GM19023 (cell line): ENCODE results near the gene GUK1.
"Not testable (repeated sequence)": the region's sequence is repeated elsewhere in the genome, so short reads cannot be mapped to it uniquely, and the experiment has no call there.

ENCODE experiments used
- ATAC-seq: cut with Tn5 transposase; IDR thresholded peaks from one replicate; pipeline ENCODE4 v1.9.1; 2021; ENCODE audit warnings: mild to moderate bottlenecking, moderate library complexity; ENCODE audit not compliant: unreplicated experiment

Gene GUK1

DNA sequence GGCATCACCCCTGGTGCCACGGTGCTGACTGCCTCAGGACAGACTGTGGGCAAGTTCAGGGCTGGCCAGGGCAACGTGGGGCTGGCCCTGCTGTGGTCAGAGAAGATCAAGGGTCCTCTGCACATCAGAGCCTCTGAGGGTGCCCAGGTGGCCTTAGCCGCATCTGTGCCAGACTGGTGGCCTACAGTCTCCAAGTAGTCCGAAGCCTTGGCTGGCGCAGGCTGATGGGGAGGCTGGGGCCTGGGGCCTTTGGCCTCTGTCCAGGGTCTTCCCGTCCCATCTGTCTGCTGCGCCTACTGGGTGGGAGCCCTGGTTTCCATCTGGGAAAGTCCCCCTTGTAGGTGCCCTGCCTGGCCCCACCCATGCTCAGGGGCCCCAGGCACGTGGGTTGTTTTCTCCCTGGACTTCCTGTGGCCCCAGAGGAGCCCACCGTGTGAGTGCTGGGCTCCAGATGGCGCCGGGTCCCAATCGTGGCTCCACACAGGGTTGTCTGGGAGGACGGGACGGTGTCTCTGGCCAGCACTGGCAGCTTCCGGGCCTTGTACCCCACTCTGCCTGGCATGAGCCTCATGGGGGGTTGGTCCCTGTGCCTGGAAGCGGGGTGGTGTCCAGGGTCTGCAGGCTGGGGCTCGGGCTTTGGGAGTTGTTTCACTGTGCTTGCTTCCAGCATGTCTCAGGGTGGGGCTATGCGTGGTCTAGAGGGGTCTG is 35.4 kb downstream of the GUK1 start:
- ATAC-seq, result no peak

DNA sequence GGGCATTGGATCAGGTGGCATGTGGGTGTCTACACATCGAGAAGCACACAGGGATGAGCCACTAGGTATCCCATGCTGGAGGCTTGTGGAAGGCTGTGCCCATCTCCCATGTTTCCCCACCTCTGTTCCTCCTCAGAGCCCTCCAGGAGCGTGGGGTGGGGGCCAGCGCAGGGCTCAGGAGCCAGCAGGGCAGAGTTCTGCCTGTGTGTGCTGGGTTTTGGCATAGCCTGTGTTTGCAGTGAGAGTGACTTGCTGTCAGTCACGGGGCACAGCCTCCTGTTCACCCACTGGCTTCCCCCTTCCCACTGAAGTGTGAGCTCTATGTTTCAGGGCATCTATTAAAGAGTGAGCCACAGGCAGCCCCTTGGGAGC is 35.9 kb downstream of the GUK1 start:
- ATAC-seq, result no peak

DNA sequence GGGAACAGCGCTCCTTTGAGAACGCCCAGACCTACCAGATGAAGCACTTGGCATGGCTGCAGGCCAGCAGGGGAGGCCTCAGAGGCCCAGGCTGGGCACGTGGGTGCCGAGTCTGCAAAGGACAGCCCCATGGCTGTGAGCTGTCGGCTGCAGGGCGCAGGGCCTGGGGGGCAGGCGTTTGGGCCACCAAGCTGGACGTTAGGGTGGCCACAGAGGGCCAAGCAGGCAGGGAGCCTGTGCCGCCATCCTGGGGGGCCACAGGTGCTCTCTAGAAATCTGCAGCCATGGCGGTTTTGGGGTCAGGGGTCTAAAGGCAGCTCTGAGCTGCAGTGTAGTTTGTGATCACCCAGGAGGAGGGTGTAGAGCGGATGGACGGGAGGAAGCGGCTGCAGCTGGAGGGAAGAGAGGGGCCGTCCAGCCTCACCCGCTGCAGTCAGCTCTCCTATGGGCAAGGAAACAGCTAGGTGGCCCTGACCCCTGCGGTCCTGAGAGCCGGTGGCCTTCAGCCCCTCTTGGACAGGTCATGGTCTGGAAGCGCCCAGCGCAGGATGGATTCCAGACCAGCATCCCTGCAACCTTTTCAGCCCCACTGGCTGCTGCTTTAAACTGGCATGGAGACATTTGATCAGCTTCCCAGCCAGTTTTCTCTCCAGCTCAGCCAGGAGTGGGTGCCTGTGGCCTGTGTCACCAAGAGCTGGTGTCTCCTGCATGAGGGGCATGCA is 36.5 kb downstream of the GUK1 start:
- no peak for ATAC-seq

DNA sequence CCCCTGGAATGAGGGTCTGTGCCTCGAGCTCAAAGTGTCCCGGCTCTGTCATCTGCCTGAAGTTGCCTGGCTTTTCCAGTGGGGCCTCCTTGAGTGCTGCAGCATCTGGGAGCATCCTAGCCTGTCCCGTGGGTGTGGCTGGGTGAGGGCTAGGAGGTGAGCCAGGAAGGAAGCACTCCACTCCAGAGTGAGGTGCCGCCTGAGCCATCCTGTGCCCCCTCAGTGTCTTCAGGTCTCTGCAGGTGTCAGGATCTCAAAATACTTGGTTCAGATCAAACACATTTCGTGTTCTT is 37.0 kb downstream of the GUK1 start:
- ATAC-seq, result no peak

DNA sequence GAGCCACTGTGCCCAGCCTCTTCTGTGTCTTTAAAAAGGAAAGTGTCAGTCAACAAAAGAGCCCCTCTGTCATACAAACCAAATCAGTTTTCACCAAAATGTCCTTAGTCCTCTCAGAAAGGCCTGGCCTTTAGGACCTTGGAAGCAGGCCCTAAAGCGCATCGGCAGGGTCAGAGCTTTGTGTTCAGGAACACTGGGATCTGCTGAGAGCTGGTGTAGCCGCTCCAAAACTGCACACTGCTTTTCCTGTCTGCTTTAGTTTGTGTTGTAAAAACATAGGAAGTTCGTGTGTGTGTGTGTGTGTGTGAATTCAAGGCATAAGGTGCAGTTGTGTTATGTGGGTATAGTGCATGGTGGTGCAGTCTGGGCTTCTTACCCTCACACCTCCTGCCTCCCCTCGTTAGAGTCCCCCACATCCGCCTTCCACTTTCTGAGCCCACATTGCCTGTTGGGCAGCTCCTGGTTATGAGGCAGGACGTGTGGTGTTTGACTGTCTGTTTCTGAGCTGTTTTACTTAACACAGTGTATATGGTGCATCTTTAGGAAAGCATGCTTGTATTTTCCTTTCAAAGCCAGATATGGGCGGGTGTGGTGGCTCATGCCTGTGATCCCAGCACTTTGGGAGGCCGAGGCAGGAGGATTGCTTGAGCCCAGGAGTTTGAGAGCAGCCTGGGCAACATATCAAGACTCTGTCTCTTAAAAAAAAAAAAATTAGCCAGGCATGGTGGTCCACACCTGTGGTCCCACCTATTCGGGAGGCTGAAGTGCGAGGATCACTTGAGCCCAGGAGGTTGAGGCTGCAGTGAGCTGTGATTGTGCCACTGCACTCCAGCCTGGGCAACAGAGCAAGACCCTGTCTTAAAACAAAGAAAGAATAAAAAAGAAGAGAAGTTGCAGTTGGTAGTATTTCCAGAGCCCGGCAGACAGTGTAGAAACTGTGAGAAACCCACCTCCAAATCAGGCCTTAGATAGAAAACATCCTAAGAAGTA is 37.9 kb downstream of the GUK1 start:
- no peak for ATAC-seq

DNA sequence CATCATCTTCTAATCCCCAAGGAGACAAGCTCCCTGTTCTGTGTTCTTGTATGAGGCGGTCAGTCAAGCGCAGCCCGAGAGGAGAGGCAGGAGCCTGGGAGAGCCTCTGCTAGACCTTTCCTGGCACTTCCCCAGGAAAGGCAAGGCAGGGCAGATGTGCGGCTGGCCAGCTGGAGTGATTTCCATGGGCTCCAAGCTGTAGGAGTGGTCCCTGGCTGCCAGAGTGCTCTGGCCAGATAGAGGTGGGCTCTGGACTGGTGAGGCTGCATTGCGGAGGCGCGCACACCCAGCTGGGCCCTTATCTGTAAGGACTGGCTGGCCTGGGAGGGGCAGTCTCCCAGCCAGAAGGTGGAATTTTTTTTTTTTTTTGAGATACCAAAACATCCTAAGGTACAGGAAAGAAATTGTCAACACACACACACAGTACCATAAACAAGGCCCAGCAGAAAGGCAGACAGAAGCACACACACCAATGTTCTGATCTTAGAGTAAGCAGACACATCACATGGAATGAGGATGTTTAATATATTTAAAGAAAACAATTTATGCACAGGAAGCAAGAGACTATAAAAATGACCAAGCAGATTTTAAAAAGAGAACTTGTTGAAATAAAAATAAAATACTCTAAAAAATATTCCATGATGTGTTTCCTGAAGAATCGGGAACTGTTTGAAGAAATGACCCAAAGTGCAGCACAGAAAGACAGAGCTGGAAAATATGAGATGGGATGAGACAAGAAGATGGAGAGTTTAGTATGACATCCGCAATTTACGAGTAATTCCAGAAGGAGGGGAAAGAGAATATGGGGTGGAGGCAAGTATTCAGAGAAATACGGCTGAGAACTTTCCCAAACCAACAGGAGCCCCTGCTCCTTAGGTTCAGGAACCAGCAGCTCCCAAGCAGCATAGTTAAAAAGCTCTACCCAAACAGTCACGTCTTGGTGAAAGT is 38.9 kb downstream of the GUK1 start:
- no peak for ATAC-seq

DNA sequence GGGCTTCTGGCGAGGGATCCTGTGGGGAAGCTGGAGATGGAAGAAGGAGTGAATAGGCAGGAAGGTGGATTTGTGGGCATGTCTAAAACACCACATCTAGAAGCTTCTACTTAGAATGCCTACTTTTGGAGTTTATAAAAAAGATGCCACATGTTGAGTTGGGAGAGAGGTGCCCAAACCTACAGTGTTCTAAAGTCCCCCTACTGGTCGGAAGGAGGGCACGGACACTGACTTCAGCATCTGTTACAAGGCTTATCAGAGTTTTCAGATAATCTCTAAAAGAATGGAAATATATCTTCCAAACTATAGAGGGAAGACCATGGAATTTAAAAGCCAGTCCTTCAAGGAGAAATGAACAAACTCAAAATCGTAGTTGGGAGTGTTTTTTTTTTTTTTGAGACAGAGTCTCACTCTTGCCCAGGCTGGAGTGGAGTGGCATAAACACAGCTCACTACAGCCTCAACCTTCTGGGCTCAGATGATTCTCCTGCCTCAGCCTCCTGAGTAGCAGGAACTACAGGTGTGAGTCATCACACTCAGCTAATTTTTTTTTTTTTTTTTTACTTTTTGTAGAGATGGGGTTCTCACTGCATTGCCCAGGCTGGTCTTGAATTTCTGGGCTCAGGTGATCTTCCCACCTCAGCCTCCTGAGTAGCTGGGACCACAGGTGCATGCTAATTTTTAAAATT is 40.3 kb downstream of the GUK1 start:
- no peak for ATAC-seq

DNA sequence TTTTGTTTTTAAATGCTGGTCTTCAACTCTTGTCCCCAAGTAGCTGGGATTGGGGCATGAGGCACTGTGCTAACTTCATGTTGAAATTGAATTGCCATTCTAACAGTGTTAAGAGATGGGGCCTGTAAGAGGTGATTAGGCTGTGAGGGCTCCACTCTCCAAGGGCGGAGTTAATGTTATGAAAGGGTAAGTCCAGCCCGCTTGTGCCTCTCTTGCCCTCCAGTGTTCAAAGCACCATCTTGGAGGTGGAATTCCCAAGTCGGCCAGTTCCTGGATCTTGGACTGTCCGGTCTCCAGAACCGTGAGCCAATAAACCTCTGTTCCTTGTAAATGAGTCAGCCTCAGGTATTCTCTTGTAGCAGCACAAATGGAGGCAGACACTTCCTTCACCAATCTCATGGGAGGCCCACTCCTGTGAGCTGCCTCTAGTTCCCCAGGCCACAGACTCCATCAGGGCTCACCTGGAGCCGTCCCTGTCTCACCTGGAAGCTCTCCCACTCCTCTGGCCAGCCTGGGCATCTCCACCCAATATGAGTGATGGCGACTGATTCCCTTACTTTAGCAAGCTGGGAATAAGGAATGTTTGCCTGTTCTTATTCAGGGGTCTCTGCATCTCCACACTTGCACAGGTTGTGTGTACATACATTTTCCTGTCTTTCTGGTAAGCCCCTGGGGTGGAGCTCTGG is 41.0 kb downstream of the GUK1 start:
- no peak for ATAC-seq

- ATAC-seq, result no peak
Measured at GRCh38 chr1:228181645-228182034, 41.6 kb downstream of the GUK1 start.

DNA sequence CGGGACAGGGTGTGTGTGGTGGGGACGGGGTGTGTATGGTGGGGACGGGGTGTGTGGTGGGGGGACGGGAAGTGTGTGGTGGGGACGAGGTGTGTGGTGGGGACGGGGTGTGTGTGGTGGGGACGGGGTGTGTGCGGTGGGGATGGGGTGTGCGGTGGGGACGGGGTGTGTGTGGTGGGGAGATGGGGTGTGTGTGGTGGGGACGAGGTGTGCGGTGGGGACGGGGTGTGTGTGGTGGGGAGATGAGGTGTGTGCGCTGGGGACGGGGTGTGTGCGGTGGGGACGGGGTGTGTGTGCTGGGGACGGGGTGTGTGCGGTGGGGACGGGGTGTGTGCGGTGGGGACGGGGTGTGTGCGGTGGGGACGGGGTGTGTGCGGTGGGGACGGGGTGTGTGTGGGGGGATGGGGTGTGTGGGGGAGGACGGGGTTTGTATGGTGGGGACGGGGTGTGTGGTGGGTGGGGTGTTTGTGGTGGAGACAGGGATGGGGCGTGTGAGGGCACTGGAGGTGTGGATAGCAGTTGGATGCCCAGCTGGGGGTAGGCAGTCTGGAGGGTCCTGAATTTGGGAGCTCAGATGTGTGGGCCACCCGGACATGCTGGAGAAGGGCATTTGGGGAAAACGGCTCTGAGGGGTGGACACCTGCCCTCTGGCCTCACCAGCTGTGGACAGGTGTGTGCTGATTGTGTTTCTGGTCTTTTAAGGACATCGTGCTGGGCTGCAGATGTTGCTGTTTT is 42.4 kb downstream of the GUK1 start:
- ATAC-seq, result no peak

GRCh38 chr1:228184152-228184551 is 44.1 kb downstream of the GUK1 start:
- no peak for ATAC-seq

DNA sequence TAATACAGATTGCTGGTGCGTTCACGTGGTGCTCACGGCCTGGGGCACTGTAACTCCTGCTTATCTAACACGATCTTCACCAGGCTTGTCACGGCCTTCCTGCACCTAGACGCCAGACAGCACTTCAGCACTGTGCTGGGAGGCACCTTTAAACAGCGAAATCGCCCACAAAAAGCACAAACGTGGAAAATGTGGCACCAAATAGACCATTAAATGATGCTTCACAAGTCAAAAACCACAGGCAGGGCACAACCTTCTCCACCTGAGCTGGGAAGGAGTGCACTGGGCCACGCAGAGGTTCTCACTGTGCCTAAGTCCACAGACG is 45.5 kb downstream of the GUK1 start:
- no peak for ATAC-seq

DNA sequence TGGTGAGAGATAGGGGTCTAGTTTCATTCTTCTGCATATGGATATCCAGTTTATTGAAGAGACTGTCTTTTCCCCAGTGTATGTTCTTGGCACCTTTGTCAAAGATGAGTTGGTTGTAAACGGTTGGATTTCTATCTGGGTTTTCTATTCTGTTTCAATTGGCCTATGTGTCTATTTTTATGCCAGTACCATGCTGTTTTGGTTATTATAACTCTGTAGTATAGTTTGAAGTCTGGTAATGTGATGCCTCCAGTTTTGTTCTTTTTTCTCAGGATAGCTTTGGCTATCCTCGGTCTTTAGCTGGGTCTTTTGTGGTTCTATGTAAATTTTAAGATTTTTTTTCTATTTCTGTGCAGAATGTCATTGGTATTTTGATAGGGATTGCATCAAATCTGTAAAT is 48.2 kb downstream of the GUK1 start:
- not testable (repeated sequence) for ATAC-seq

DNA sequence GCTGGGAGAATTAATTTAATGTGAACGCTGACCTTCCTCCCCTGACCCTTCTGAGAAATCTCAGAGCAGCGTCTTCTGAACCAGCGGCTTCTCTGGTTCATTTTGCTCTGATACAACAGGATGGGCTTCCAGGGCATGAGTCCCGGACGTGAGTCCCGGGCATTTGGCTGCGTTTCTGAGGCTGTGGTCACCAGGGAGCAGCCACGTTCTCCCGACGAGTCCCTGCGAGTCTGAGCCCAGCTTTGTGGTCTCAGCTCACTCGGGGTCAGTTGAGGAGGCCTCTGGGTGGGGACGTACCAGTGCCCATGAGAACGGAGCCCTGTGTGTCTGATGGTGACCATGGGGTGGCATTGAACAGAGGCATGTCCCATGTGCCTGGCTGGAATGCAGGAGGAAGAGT is 50.1 kb downstream of the GUK1 start:
- no peak for ATAC-seq

DNA sequence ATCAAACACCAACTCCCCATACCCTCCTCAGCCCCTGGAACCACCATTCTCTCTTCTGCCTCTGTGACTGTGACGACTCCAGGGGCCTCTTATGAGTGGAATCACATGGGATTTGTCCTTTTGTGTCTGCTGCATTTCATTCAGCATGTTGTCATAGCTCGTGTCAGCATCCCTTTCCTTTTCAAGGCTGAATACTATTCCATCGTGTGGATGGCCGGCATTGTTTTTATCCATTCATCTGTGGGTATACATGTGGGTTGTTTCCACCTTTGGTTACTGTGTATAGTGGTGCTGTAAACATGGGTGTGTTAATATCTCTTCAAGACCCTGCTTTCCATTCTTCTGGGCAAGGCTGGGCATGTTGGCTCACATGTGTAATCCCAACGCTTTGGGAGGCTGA is 50.7 kb downstream of the GUK1 start:
- no peak for ATAC-seq

DNA sequence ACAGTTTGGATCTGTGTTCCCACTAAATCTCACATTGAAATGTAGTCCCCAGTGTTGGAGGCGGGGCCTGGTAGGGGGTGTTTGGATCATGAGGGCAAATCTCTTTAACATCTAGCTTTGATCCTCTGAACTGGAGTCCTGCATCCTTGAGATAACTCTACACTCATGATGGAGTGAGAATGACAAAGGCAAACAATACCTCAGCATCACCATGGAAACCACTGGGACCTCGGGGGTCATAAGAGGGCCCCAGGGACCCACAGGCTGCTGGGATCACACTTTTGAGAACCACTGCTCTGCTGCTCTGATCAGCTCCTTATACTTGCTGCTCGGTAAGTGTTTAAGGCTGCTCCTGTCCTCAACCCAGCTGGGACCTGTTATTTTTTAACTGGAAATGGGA is 54.4 kb downstream of the GUK1 start:
- no peak for ATAC-seq

DNA sequence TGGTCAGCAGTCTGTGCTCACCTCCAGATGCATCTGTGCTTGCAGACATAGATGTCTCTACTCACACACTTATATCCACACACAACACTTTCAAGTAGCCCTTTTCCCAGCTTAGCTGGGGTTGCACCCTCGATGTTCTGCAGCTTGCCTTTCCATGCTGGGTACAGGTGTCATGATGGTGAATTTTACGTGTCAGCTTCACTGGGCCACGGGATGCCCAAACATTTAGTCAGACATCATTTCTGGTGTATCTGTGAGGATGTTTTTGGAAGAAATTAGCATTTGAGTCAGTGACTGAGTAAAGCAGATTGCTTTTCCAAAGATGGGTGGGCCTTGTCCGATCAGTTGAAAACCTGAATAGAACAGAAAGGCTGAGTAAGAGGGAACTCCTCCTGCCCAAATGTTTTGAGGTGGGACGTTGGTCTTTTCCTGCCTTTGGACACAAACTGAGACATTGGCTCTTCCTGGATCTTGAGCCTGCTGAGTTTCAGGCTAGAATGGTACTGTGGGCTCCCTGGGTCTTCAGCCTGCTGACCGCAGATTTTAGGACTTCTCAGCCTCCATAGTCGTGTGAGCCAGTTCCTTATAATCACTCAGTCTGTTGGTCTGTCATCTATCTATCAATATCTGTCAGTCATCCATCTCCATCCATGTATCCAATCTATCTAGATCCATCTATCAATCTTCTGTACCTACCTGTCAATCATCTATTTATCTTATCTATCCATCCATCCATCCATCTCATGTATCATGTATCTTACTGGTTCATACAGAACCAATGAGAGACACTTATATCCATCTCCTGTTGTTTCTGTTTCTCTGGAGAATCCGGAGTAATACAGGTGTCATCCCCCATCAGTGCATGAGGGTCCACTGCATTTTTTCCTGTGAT is 55.1 kb downstream of the GUK1 start:
- ATAC-seq, result no peak

GRCh38 chr1:228197555-228198147 is 57.6 kb downstream of the GUK1 start:
- ATAC-seq, result no peak
